WTC11 (cell line): Measurements from ENCODE around the gene CTSO.

Experiments used
- ATF6 ChIP-seq: sonication (generic); formaldehyde crosslinking; IDR thresholded peaks from 2 replicates; pipeline ENCODE4 v1.8.1; 2023; ENCODE audit warnings: mild to moderate bottlenecking, missing genetic modification reagents
- CREB1 ChIP-seq: sonication (generic); formaldehyde crosslinking; IDR thresholded peaks from 2 replicates; pipeline ENCODE4 v1.8.0; 2023; ENCODE audit warnings: mild to moderate bottlenecking, missing genetic modification reagents
- CTCF ChIP-seq: fragments of 200-600 bp; IDR thresholded peaks from 2 replicates; pipeline ENCODE4 v1.8.0; 2022; ENCODE audit warnings: antibody characterized with exemption
- ESRRA ChIP-seq: sonication (generic); formaldehyde crosslinking; IDR thresholded peaks from 2 replicates; pipeline ENCODE4 v1.8.1; 2022; ENCODE audit warnings: mild to moderate bottlenecking, missing genetic modification reagents, borderline replicate concordance
- HMGXB4 ChIP-seq: sonication (generic); formaldehyde crosslinking; IDR thresholded peaks from 2 replicates; pipeline ENCODE4 v1.8.1; 2023; ENCODE audit warnings: mild to moderate bottlenecking, moderate library complexity, missing genetic modification reagents
- IRF1 ChIP-seq: sonication (generic); formaldehyde crosslinking; IDR thresholded peaks from 2 replicates; pipeline ENCODE4 v1.8.0; 2023; ENCODE audit warnings: missing genetic modification reagents
- JUN ChIP-seq: sonication (generic); formaldehyde crosslinking; IDR thresholded peaks from 2 replicates; pipeline ENCODE4 v1.8.0; 2023; ENCODE audit warnings: mild to moderate bottlenecking, missing genetic modification reagents
- NR1H2 ChIP-seq: sonication (generic); formaldehyde crosslinking; IDR thresholded peaks from 2 replicates; pipeline ENCODE4 v1.9.0; 2021; ENCODE audit warnings: mild to moderate bottlenecking, moderate library complexity, missing genetic modification reagents
- ZNF121 ChIP-seq: sonication (generic); formaldehyde crosslinking; IDR thresholded peaks from 2 replicates; pipeline ENCODE4 v1.8.0; 2023; ENCODE audit warnings: missing genetic modification reagents
- ZNF512 ChIP-seq: sonication (generic); formaldehyde crosslinking; IDR thresholded peaks from 2 replicates; pipeline ENCODE4 v1.8.1; 2022; ENCODE audit warnings: missing genetic modification reagents, borderline replicate concordance
- TF ChIP-seq, protein P1 (sequence below): sonication (generic); formaldehyde crosslinking; IDR thresholded peaks from 2 replicates; pipeline ENCODE4 v1.8.1; 2022; ENCODE audit warnings: low read depth, missing genetic modification reagents, borderline replicate concordance
- TF ChIP-seq, protein P2 (sequence below): sonication (generic); formaldehyde crosslinking; IDR thresholded peaks from 2 replicates; pipeline ENCODE4 v1.8.1; 2023; ENCODE audit warnings: mild to moderate bottlenecking, missing genetic modification reagents, moderate library complexity

GRCh38 chr4:155962767-155963166 lies 9.1 kb upstream of the CTSO start:
- TF ChIP-seq CTCF (no peak), IRF1 (CRISPR knock-in tag) (no peak), JUN (CRISPR knock-in tag) (no peak), ESRRA (no peak), CREB1 (CRISPR knock-in tag) (no peak), HMGXB4 (CRISPR knock-in tag) (no peak), ATF6 (CRISPR knock-in tag) (no peak), ZNF512 (no peak), NR1H2 (CRISPR knock-in tag) (no peak), ZNF121 (no peak)
- TF ChIP-seq, protein P1, sequence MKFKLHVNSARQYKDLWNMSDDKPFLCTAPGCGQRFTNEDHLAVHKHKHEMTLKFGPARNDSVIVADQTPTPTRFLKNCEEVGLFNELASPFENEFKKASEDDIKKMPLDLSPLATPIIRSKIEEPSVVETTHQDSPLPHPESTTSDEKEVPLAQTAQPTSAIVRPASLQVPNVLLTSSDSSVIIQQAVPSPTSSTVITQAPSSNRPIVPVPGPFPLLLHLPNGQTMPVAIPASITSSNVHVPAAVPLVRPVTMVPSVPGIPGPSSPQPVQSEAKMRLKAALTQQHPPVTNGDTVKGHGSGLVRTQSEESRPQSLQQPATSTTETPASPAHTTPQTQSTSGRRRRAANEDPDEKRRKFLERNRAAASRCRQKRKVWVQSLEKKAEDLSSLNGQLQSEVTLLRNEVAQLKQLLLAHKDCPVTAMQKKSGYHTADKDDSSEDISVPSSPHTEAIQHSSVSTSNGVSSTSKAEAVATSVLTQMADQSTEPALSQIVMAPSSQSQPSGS: no peak
- TF ChIP-seq, protein P2, sequence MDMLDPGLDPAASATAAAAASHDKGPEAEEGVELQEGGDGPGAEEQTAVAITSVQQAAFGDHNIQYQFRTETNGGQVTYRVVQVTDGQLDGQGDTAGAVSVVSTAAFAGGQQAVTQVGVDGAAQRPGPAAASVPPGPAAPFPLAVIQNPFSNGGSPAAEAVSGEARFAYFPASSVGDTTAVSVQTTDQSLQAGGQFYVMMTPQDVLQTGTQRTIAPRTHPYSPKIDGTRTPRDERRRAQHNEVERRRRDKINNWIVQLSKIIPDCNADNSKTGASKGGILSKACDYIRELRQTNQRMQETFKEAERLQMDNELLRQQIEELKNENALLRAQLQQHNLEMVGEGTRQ (CRISPR knock-in tag): no peak
